HEK293T (cell line): ENCODE data around the gene TAF3.

Source experiments
- CTCF ChIA-PET: fragments of 350-600 bp; formaldehyde crosslinking; extraction: SDS; loops from one replicate; lab custom pipeline; 2021; ENCODE audit warnings: antibody characterized with exemption, inconsistent platforms; lab: Yijun Ruan, JAX
- POLR2A ChIA-PET: fragments of 350-600 bp; formaldehyde crosslinking; extraction: SDS; loops from one replicate; lab custom pipeline; 2020; ENCODE audit warnings: antibody characterized with exemption, inconsistent platforms; lab: Yijun Ruan, JAX
- DNase-seq: peaks from one replicate; pipeline ENCODE4 v3.0.0; 2012; ENCODE audit warnings: mixed read lengths; ENCODE audit errors: extremely low spot score
- ARNT ChIP-seq: fragments of 450-650 bp; IDR thresholded peaks from 2 replicates; pipeline ENCODE4 v1.6.1; 2017; ENCODE audit warnings: mild to moderate bottlenecking
- BHLHE40 ChIP-seq: fragments of 450-650 bp; IDR thresholded peaks from 2 replicates; pipeline ENCODE4 v1.6.1; 2016; ENCODE audit warnings: mild to moderate bottlenecking, moderate library complexity, borderline replicate concordance
- CTBP1 ChIP-seq: fragments of 450-650 bp; IDR thresholded peaks from 2 replicates; pipeline ENCODE4 v1.6.1; 2016; ENCODE audit warnings: borderline replicate concordance
- ELF4 ChIP-seq: fragments of 450-650 bp; IDR thresholded peaks from 2 replicates; pipeline ENCODE4 v1.6.1; 2017; ENCODE audit warnings: antibody characterized with exemption
- FOXA1 ChIP-seq: fragments of 450-650 bp; IDR thresholded peaks from 2 replicates; pipeline ENCODE4 v1.6.1; 2016; ENCODE audit warnings: mild to moderate bottlenecking
- FOXK2 ChIP-seq: fragments of 450-650 bp; IDR thresholded peaks from 2 replicates; pipeline ENCODE4 v1.6.1; 2016; ENCODE audit warnings: mild to moderate bottlenecking
- FOXM1 ChIP-seq: fragments of 450-650 bp; IDR thresholded peaks from 2 replicates; pipeline ENCODE4 v1.6.1; 2017; ENCODE audit warnings: mild to moderate bottlenecking, borderline replicate concordance
- HDGF ChIP-seq: fragments of 450-650 bp; IDR thresholded peaks from 2 replicates; pipeline ENCODE4 v1.6.1; 2017; ENCODE audit warnings: antibody characterized with exemption, borderline replicate concordance
- L3MBTL2 ChIP-seq: fragments of 450-650 bp; conservative IDR thresholded peaks from 2 replicates; pipeline ENCODE4 v1.6.1; 2016; ENCODE audit warnings: mild to moderate bottlenecking
- LEF1 ChIP-seq: fragments of 450-650 bp; IDR thresholded peaks from 2 replicates; pipeline ENCODE4 v1.6.1; 2017; ENCODE audit warnings: mild to moderate bottlenecking, borderline replicate concordance
- NFRKB ChIP-seq: fragments of 450-650 bp; IDR thresholded peaks from 2 replicates; pipeline ENCODE4 v1.6.1; 2016; ENCODE audit warnings: mild to moderate bottlenecking, moderate library complexity
- PKNOX1 ChIP-seq: fragments of 450-650 bp; IDR thresholded peaks from 2 replicates; pipeline ENCODE4 v1.6.1; 2016
- SP1 ChIP-seq: fragments of 450-650 bp; IDR thresholded peaks from 2 replicates; pipeline ENCODE4 v1.6.1; 2017
- SUZ12 ChIP-seq: fragments of 450-650 bp; IDR thresholded peaks from 2 replicates; pipeline ENCODE4 v1.6.1; 2016; ENCODE audit warnings: mild to moderate bottlenecking
- TARDBP ChIP-seq: fragments of 450-650 bp; IDR thresholded peaks from 2 replicates; pipeline ENCODE4 v1.6.1; 2016
- ZNF384 ChIP-seq: fragments of 450-650 bp; IDR thresholded peaks from 2 replicates; pipeline ENCODE4 v1.6.1; 2016

The TAF3 gene

GRCh38 chr10:7826971-7827370 is 8.7 kb downstream of the TAF3 start:
- ChIA-PET POLR2A (interaction anchor here (2.4 kb wide), 1 partner anchor 8 kb away, joined by 15 read pairs; the partner anchor contains the start of gene TAF3), CTCF (interaction anchor here (0.7 kb wide), 1 partner anchor 73 kb away, joined by 3 read pairs; no protein-coding TSS in a partner anchor)
- no peak for TF ChIP-seq NFRKB
- no peak for TF ChIP-seq FOXK2
- TF ChIP-seq ZNF384, result no peak
- no peak for TF ChIP-seq SUZ12
- TF ChIP-seq CTBP1, result no peak
- no peak for TF ChIP-seq FOXA1
- TF ChIP-seq HDGF, result no peak
- TF ChIP-seq LEF1, result no peak
- no peak for TF ChIP-seq L3MBTL2
- TF ChIP-seq BHLHE40, result no peak
- TF ChIP-seq ARNT, result no peak
- no peak for TF ChIP-seq PKNOX1
- TF ChIP-seq FOXM1, result no peak
- no peak for TF ChIP-seq SP1
- peak; percentile 21 for DNase-seq

GRCh38 chr10:7829289-7829834 is 11.1 kb downstream of the TAF3 start:
- no peak for TF ChIP-seq FOXK2
- no peak for TF ChIP-seq ELF4
- no peak for TF ChIP-seq BHLHE40
- DNase-seq, result no peak
- ChIA-PET CTCF (no interaction called here), POLR2A (no interaction called here)

GRCh38 chr10:7832060-7832459 is 13.8 kb downstream of the TAF3 start:
- CTCF ChIA-PET, result no interaction called here
- no peak for TF ChIP-seq SP1
- no peak for TF ChIP-seq FOXK2
- no peak for TF ChIP-seq LEF1
- no peak for TF ChIP-seq ARNT
- TF ChIP-seq PKNOX1, result no peak
- no peak for TF ChIP-seq ELF4
- TF ChIP-seq FOXA1, result no peak
- DNase-seq, result no peak
- POLR2A ChIA-PET, result interaction anchor here (1.1 kb wide), 1 partner anchor 14 kb away, joined by 3 read pairs; the partner anchor contains the start of gene TAF3

- CTCF ChIA-PET, result no interaction called here
- TF ChIP-seq HDGF, result no peak
- TF ChIP-seq PKNOX1, result no peak
- no peak for TF ChIP-seq SP1
- no peak for TF ChIP-seq ZNF384
- no peak for TF ChIP-seq LEF1
- TF ChIP-seq SUZ12, result no peak
- TF ChIP-seq CTBP1, result no peak
- TF ChIP-seq ARNT, result no peak
- no peak for TF ChIP-seq NFRKB
- TF ChIP-seq FOXK2, result no peak
- TF ChIP-seq FOXA1, result no peak
- TF ChIP-seq ELF4, result no peak
- no peak for TF ChIP-seq FOXM1
- no peak for TF ChIP-seq BHLHE40
- no peak for DNase-seq
- POLR2A ChIA-PET, result no interaction called here
These were observed 14.9 kb downstream of the TAF3 start for GRCh38 chr10:7833210-7833609.

GRCh38 chr10:7834262-7834661 is 16.0 kb downstream of the TAF3 start:
- ChIA-PET CTCF (no interaction called here), POLR2A (interaction anchor here (1.7 kb wide), 1 partner anchor 46 kb away, joined by 5 read pairs; the partner anchor contains the start of genes ATP5F1C and KIN)
- DNase-seq, result no peak
- no peak for TF ChIP-seq FOXA1
- no peak for TF ChIP-seq BHLHE40
- TF ChIP-seq NFRKB, result no peak
- TF ChIP-seq ARNT, result no peak
- TF ChIP-seq SUZ12, result no peak
- TF ChIP-seq ELF4, result no peak
- TF ChIP-seq ZNF384, result no peak
- no peak for TF ChIP-seq TARDBP
- TF ChIP-seq CTBP1, result no peak
- no peak for TF ChIP-seq LEF1
- no peak for TF ChIP-seq PKNOX1
- TF ChIP-seq SP1, result no peak
- no peak for TF ChIP-seq FOXM1
- TF ChIP-seq L3MBTL2, result no peak
- no peak for TF ChIP-seq HDGF
- TF ChIP-seq FOXK2, result no peak

- ChIA-PET CTCF (no interaction called here), POLR2A (no interaction called here)
- no peak for TF ChIP-seq TARDBP
- no peak for TF ChIP-seq BHLHE40
- no peak for TF ChIP-seq SUZ12
- no peak for TF ChIP-seq FOXK2
- TF ChIP-seq CTBP1, result no peak
- TF ChIP-seq SP1, result no peak
- TF ChIP-seq PKNOX1, result no peak
- no peak for TF ChIP-seq FOXM1
- TF ChIP-seq LEF1, result no peak
- TF ChIP-seq NFRKB, result no peak
- no peak for TF ChIP-seq ARNT
- no peak for TF ChIP-seq HDGF
- no peak for DNase-seq
These were observed 18.3 kb downstream of the TAF3 start for GRCh38 chr10:7836571-7836970.
